IPS-NIHi11 (cell line): Measurements from ENCODE around the gene SCML1.

ENCODE experiments used
- DNase-seq: peaks from one replicate; pipeline ENCODE4 v3.0.0; 2012; ENCODE audit warnings: mixed read lengths, low spot score

The SCML1 gene, protein sequence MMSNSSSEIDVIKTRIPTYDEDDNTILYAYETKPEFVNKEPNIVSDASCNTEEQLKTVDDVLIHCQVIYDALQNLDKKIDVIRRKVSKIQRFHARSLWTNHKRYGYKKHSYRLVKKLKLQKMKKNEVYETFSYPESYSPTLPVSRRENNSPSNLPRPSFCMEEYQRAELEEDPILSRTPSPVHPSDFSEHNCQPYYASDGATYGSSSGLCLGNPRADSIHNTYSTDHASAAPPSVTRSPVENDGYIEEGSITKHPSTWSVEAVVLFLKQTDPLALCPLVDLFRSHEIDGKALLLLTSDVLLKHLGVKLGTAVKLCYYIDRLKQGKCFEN

DNA sequence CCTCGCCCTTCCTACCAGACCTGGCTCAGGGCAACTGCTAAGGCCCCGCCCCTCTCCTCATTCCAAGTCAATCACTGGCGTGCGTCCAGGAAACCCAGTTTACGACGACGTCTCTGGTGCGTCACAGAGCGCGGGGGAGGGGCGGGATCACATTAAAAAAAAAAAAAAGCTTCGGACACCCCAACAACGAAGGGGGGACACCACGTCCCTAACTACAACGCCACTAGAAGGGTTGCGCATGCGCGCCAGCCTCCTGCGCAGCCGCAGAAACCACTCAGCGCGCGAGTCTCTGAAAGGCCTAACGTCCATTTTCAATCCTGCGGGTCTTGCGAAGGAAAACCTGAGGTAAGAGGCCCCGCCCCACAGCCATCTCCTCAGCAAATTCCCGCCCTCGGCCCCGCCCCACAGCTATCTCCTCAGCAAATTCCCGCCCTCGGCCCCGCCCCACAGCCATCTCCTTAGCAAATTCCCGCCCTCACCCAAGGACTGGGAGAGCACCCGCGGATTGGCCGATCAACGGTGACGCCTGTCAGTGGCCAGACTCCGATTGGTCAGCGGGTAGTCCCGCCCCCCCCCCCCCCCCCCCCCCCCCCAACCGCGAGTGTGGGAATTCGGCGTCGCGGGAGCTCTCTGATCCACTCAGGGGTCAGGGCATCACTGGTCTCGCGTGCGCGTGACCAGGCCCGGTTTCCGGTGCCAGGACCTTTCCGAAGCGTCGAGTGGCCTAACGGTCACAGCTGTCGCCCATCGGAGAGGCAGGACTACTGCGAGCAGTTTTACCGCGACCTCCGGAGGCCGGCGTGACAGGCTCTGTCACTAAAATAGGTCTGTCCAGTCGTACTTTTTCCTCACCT is at the start of gene SCML1:
TSS of gene SCML1 (plus strand) at position 638 of the 854 bp plus-strand sequence. CDS start 6,694 bp downstream, outside the sequence.
- DNase-seq, result peak; percentile 83

DNA sequence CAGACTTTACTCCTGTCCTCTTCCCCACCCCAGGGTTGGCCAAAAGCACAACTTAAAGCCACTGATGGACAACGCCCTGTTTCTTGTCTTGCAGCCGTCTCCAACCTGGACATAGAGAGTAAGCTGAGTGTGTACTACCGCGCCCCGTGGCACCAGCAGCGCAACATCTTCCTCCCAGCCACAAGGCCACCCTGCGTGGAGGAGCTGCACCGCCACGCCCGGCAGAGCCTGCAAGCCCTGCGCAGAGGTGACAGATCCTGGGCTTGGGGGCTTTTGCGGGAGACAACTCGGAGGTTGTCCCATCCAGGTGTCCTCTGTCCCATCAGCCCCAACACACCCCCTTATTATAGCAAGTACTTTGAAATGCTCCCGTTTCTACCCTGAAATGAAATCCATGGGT is 49.6 kb upstream of the SCML1 start:
- no peak for DNase-seq

DNA sequence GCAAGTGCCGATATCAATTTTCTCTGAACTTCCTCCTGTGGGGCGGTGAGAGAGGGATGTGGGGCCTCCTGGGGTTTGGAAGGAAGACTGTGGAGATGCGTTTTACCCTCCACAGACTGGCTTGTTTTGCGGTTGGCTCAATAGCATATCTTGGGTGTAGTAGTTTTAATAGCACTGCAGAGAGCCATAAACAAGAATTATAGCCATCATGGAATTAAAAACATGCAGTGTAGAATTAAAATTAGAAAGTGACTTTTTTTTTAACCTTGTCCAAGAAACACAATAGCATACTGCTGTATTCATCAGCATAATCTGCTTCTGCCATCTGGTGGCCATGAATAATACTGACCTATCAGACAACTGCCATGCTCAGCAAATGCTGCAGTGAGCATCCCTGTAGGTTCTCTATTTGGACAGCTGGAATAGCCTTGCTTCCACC is 47.3 kb upstream of the SCML1 start:
- peak; percentile 17 for DNase-seq

DNA sequence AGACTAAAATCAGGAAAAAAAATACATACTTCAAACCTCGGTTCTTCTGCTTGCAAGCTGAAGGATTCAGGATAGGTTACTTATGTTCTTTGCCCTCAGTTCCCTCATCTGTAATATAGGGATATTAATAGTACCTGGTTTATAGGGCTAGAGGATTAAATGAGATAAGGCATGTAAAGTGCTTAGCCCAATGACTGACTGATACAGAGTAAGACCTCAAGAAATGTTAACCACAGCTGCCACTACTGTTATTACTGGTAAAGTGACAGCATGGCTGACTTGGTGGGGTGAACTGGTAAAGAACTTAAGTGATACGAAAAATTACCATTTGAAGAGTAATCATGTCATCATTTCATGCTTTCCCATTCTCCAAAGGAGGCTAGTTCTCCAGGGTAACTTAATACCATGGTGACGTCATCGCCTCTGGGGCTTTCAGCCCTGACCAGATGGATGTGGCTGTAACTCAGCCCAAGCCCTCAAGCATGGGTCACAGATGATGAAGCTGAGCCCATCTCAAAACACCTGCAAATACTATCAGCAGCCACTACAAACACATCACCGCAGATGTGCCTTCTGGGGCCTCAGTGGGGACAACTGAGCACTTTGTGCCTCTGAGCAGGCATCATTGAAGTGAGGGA is 44.5 kb upstream of the SCML1 start:
- DNase-seq, result peak; percentile 24

DNA sequence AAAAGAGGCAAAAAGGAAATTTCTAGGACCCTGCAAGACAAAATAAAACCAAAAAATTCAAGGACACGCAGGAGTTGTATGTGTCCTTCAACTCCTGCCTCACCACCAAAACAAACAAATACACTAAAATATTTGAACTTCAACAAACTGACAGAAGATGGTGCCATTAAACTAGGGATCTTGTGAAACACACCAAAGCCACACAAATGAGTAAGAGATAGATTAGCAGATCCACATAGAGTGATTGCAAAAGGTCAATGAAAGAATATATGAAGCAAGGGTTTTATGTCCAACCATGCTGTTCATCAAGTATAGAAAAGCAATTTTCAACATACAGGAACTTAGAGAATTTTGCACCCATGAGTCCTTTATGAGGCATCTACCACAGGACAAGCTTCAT is 40.1 kb upstream of the SCML1 start:
- no peak for DNase-seq

DNA sequence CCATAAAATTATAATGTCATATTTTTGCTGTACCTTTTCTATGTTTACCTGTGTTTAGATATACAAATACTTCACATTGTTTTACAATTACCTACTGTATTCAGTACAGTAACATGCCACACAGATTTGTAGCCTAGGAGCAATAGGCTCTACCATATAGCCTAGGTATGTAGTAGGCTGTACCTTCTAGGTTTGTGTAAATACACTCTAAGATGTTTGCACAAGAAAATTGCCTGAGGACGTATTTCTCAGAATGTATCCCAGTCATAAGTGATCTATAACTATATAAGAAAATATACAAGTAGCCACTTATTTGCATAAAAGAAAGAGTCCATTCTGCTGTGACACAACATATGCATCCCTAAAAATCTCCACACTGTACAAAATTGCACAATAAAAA is 36.3 kb upstream of the SCML1 start:
- no peak for DNase-seq

DNA sequence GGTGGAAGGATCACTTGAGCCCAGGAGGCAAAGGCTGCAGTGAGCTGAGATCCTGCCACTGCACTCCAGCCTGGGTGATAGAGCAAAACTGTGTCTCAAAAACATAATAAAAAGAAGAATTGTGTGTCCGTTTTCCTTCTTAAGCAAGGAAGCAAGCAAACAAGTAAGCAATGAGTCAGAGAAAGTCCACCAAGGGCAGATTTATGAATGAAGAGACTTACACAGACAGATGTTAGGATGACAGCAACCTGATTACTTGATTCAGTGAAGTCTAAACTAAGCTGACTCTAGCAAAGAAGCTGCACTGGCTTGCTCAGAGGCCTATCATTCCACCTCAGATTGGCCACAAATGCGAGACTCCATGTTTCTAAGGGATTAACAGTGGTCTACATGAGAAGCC is 34.1 kb upstream of the SCML1 start:
- DNase-seq, result no peak

DNA sequence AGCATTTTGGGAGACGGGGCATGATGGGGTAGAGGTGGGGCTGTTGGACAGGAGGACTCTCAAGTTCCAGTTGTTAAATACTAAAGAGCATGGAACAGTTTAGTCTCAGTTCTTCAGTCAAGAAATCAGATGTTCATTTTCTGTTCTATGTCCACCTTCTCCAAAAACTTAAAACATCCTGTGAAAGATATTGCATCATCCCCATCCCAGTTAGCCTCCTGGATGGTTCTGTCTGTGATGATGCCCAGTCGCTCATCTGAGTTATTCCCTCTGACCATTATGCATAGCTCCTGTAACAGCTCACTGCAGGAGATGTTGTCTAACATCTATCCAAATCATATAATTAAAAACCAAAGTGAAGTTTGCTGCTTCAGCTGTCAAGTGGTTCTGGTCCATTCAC is 32.1 kb upstream of the SCML1 start:
- no peak for DNase-seq

DNA sequence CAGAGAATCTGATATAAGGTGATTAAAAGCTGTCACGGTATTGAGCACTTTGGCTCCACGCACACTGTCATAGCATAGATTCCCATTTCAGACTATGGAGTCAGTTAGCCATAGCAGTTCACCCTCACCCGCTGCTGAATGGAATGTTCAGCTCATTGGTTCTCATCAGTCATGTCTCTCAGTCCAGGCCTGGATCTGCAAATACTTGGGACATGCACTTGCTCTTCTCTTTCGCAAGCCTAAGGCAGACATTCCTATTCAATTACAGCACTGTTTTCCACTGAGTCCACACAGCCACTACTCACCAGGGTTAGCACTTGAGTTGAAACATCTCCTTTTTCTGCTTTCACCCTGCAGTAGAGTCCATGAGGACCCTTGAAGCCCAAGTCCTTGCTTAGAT is 30.6 kb upstream of the SCML1 start:
- DNase-seq, result no peak

DNA sequence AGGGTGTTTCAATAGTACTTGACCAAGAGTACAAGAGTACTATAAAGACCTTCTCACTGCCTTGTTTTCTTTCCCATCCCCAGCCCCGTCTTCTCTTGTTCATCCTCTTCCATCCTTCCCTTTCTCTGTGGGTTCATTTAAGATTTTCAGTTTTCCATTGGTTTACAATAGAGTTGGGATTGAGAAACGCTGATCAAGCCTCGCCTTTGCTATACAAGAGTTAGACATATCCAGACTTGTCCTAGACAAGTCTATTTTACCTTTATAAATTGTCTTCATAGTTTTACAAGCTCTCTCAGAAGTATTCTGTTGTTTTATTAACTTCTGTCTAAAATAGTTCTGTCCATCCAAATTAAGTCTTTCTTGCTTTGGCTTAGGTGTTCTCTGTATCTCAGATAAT is 29.6 kb upstream of the SCML1 start:
- no peak for DNase-seq

DNA sequence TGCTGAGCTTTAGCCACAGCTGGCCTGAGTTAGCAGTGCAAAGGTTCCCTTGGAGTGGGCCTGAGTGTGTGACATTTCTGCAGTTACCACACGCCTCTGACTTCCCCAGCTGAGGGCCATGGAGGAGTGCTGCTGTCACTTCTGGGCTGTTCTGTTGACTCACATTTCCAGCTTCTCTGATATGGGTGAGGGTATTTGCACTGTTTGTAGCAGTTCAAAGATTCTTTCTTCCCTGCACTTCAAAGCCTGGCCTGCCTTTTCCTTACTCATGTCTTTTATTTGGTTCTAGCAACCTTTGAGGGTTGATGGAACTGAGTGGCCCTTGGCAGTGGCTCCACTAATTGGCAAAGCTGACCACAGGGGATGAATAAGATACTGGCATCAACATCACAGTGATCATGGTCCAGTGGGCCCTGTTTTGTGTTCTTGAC is 26.4 kb upstream of the SCML1 start:
- no peak for DNase-seq

DNA sequence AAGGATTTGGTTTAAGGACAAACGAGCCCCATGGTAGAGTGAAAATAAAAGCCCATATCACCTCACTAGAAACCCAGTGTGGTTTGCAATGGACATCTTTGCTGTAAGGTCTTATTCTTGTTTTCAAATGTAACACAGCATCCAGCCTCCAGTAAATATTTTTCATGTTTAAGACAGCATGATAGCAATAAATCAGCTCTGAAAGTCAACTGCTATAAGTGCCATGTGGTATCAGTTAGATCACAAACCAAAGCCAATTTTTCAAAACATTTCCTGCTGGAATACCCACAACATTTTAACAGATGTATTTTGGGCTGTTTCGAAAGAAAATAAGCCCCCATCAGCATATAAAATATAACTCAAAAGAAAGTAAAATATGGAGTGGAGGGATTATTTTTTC is 24.0 kb upstream of the SCML1 start:
- DNase-seq, result no peak

DNA sequence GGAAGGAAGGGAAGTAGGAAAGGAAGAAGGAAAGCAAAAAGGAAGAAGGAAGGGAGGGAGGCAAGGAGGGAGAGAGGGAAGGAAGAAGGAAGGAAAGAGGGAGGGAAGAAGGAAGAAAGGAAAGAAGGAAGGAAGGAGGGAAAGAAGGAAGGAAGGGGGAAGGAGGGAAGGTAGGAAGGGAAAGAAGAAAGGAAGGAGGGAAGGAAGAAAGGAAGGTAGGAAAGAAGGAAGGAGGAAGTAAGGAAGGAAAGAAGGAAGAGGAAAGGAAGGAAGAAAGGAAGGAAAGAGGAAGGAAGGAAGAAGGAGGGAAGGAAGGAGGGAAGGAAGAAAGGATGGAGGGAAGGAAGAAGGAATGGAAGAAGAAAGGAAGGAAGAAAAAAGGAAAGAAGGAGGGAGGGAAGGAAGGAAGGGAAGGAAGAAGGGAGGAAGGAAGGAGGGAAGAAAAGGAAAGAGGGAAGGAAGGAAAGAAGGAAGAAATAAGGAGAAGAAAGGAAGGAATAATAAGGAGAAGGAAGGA is 18.6 kb upstream of the SCML1 start:
- DNase-seq, result no peak

DNA sequence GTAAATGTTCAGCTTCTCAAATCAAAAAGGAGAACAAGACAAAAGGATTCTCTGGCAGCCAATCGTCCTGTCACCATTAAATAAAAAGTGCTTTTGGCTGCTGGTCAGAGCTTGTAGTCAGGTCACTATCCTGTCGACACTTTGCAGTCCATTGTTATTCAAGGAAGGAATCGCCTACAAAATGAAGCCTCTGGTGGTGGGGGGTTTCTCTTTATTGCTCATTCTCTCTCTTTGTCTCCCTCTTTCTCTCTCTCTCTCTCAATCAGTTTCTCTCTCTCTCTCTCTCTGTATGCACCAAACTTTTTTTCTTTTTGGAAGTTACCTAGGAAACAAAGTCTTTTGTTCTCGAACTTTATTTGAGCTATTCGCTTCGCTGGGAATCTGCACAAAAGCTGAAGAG is 17.6 kb upstream of the SCML1 start:
- peak; percentile 19 for DNase-seq

DNA sequence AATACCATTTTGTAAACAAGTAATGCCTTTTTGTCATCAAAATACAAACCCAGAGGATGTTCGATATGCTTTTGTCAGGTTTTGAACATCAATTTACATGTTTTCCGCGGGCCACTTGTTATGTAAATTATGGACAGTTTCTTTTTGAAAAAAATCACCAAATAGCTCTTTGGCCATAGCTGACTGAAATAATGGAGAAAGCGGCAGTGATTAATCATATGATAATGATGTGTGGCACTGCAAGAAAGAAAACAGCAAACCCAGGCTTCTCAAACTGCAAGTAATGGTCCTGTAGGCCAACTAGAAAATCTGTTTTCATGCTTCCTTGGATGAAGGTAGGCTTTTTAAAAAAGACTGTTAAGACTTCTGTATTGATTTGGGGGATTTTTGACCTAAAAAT is 15.6 kb upstream of the SCML1 start:
- no peak for DNase-seq

DNA sequence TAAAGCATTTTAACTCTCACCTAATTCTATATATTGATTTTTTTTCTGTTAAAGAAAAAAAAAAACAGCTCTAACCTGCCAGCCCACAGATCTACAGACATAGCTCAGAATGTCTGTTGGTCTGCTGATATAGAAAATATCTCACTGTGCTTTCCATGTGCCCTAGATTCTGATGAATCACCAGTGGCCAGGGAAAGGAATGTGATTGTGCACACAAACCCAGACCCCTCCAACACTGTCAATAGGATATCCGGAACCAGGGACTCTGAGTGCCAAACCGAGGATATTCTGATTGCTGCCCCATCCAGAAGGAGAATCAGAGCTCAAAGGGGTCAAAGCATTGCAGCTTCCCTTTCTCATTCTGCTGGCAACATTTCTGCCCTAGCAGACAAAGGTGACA is 12.1 kb upstream of the SCML1 start:
- no peak for DNase-seq

DNA sequence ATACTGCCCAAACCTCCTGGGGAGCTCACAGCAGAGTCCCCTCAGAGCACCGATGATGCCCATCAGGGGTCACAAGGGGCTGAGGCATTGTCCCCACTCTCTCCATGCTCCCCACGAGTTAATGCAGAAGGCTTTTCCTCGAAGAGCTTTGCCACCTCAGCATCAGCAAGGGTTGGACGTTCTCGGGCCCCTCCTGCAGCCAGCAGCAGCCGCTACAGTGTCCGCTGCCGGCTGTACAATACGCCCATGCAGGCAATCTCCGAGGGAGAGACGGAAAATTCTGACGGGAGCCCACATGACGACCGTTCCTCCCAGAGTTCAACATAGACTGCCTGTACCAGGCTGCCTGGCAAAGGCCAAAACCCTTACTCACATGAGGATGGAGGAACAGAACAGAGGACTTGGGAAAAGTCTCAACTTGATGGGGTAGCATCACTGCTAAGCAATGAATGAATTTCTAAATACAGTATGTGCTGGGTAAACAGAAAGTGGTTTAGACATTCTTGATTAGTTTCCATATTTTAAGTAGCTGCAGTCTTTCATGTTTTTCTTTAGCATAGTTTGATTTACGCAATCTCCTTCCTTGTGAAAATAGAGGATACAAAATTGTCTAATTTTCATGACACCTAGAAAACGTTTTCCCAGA is 5.0 kb upstream of the SCML1 start:
- no peak for DNase-seq

DNA sequence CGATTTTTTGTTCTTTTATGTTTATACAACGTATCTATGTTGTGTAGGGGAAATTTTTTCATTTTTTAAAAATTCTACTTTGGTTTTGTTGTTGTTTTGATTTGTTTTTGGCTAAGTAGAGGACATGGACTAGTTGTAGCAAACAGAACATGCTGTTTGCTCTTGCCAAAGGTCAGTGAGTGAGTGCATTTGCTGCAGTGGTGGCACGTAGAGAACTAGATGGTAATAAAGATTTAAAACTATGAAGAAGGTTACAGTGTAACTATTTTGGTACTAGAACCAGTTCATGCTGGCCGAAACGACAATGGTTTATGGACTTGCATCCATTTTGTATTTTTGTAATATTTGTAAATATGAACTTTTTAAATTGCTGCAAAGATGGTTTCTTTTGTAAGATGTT is 1.9 kb upstream of the SCML1 start:
- no peak for DNase-seq

DNA sequence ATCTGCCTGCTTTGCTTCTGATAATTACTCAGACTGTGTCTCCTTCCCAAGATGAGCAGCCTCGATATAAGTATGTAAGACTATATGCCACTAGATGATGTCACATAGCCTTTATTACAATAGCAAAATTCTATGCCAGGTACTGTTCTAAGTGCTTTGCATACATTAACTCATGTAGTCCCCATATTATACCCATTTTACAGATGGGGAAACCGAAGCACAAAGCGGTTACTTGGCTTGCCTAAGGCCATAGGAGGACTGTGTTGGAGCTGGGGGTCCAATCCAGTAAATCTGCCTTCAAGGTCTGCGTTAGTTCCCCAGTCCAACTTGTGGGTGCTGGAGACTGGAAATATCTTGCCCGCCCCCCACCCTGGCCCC is 826 bp upstream of the SCML1 start:
- DNase-seq, result no peak

DNA sequence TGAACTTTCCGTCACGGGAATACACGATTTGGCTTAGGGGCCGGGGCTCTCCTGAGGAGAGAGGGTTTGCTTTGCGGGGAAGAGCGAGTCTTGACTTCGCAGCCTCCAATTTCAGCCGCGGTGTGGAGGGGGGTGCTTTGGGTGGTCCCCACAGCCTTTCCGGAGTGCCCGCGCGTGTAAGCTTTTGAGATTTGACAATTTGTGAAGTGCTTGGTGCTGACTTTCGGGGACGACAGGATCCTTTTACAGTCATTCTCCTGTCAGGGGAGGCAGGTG is 355 bp downstream of the SCML1 start:
- no peak for DNase-seq

DNA sequence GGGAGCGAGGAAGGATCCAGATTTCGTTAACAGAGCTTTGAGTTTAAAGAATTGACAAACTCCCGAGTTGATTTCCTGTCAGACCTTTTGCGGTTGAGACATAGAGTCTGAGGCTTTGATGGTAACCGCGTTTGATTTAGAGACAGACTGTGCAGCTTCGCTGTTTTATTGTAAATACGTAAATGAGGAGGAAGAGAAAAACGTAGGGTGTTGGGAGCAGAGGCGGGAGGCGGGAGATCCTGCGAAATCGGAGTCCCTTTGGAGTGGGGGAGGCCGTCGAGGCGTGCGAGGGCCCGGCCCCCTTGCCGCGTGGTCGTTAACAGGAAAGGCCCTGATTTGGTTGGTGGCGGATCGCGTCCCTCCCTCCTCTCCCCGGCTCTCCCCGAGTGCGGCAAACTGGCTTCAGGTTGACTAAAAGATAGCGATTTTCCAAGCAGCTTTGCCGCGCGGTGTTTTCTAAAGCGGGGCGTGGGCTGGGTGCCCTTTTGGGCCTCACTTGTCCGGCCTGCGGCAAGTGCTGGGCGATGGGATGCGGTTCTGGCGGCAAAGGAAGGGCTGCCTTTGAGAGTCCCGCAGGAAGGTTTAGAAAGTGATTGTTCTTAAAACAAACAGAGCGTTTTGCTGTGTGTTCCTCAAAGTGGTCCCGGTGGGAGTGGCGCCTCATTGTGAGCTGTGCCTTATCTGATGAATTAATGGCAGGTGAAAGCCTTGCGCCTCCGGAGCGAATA is 857 bp downstream of the SCML1 start:
- DNase-seq, result peak; percentile 6
